ACC112 (cell line): Measurements from ENCODE around the gene HOXB2.

Source experiments
- H2AFZ ChIP-seq: fragments of 200-600 bp; sonication (generic); one replicate; pipeline ENCODE4 v1.6.0; 2017; ENCODE audit warnings: antibody characterized with exemption, low read length; ENCODE audit not compliant: unreplicated experiment
- H3K27ac ChIP-seq: fragments of 200-600 bp; sonication (generic); 2 replicates; pipeline ENCODE4 v1.5.1; 2014; ENCODE audit warnings: low read depth, mild to moderate bottlenecking, antibody characterized with exemption, low read length, moderate library complexity
- H3K27me3 ChIP-seq: fragments of 200-600 bp; sonication (generic); 2 replicates; pipeline ENCODE4 v1.6.1; 2014; ENCODE audit warnings: mild to moderate bottlenecking, antibody characterized with exemption, low read length, moderate library complexity, mixed read lengths; ENCODE audit not compliant: insufficient read depth
- H3K36me3 ChIP-seq: fragments of 200-600 bp; sonication (generic); 2 replicates; pipeline ENCODE4 v1.6.1; 2016; ENCODE audit warnings: mild to moderate bottlenecking, antibody characterized with exemption, low read length, moderate library complexity, mixed read lengths; ENCODE audit not compliant: insufficient read depth
- H3K4me1 ChIP-seq: fragments of 200-600 bp; sonication (generic); one replicate; pipeline ENCODE4 v1.6.1; 2016; ENCODE audit warnings: low read length, mixed read lengths; ENCODE audit not compliant: insufficient read depth, unreplicated experiment, control insufficient read depth
- H3K4me3 ChIP-seq: fragments of 200-600 bp; sonication (generic); 2 replicates; pipeline ENCODE4 v1.5.1; 2014; ENCODE audit warnings: mild to moderate bottlenecking, low read depth, low read length
- H3K79me2 ChIP-seq: fragments of 200-600 bp; sonication (generic); one replicate; pipeline ENCODE4 v1.6.0; 2016; ENCODE audit warnings: low read length; ENCODE audit not compliant: control insufficient read depth, unreplicated experiment, insufficient read depth

Gene HOXB2

DNA sequence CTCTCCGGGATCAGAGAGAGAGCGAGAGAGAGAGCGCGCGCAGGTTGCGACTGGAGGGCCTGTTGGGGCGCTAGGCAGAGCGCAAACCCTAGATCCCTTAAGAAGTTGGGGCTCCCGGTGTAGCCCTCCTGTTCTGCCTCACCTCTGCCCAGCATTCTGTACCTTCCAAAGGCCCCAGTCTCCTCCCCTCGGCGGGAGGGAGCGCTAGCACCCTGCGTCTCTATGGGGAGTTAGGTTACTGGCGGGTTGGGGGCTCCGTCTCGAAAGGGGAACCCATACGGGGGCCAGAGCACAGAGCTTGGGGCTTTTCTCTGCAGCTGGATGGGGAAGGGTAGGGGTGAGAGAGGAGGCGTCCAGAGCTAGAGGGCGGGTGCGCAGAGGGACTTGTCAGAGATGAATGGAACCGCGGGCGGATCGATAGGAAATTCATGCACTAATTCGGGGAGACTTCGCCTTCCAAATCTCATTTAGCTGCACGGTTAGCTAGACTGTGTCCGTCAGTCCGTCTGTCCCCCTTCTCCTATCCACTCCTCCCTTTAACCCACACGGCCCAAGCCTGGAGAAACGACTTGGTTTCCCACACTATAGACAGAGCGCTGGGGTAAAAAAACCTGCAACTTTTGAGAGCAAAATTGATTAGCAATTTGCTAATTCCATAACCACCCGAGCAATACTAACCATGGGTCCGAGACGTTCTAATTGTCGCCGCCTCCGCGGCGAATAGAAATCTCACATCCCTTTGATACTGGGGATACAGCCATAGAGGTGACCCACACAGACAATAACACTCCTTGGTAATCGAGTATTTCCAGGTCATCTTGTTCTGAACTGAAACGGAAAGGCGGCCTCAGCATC, 33.9 kb upstream of the HOXB2 start:
- no peak overlapping the region for H2AFZ ChIP-seq
- peaks cover 98% of the 10 kb centered on the region for H3K27me3 ChIP-seq
- no peak overlapping the region for H3K27ac ChIP-seq
- H3K4me3 ChIP-seq, result no peak overlapping the region
- no peaks in the 10 kb centered on the region for H3K36me3 ChIP-seq
- no peaks in the 10 kb centered on the region for H3K79me2 ChIP-seq
- no peaks in the 10 kb centered on the region for H3K4me1 ChIP-seq

DNA sequence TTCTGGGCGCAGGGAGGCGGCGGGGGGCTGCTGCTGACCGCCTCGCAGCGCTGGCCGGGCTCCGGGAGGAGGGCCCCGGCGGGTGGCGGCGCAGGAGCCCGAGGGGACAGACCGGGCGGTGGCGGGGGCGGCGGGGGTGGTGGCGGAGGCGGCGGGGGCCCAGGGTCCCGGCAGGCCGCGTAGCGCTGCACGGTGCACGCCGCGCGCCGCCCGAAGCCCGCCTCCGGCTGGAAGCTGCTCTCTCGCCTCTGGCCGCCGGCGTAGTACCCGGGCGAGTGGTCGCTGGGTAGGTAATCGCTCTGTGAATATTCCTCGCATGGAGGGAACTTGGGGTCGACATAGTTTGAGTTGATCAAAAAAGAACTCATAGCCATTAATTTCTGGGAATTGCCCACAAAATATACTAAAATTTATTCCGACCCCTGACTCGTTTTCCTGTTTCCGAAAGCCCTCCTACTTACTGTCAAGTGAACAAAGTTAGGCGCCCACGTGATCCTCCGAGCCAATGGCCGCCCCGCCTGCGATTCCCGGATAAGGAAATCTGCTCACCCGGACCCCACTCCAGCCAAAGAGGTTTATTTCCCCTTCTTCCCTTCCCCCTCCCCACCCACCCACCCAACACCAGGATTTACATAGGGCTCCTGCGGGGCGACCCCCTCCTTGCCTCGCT, 33.2 kb upstream of the HOXB2 start, which contains the start of gene HOXB4:
HOXB4 (minus strand) TSS at position 405 of the 670 bp plus-strand sequence; CDS start at position 374, 31 bp downstream.
- no peaks in the 10 kb centered on the region for H3K79me2 ChIP-seq
- no peak within 1 kb of the TSS for H3K27ac ChIP-seq
- H2AFZ ChIP-seq, result no peak within 1 kb of the TSS
- no peak within 1 kb of the TSS for H3K4me3 ChIP-seq
- no peaks in the 10 kb centered on the region for H3K36me3 ChIP-seq
- no peaks in the 10 kb centered on the region for H3K4me1 ChIP-seq
- H3K27me3 ChIP-seq, result peaks cover 98% of the 10 kb centered on the region

DNA sequence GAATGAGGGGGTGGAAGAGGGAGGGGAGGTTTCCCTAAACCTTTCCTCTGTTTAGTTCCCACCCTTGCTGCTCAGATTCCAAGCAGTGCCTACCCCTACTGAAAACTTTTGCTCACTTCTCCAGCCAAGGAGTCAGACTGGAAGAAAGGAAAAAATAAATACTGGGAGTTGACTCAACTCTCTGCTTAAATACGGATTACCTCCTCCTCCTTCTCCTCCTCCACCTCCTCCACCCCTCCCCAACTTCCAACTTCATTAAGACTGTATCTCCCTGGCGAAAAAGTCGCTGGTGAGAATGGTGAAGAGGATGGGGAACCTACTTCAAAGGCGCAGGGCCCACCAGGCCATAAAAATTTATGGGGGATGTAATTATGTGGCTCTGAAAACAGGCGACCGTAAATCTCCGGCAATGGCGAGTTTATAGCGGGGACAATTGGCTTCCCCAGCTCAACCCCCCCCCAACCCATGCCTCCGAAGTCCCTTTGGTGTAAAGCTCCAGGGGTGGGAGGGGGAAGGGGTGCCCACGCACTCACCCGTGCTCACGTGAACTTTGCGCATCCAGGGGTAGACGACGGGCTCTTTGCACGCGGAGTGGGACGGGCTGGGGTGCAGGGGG, 32.5 kb upstream of the HOXB2 start:
- no peaks in the 10 kb centered on the region for H3K36me3 ChIP-seq
- no peaks in the 10 kb centered on the region for H3K79me2 ChIP-seq
- H3K4me1 ChIP-seq, result no peaks in the 10 kb centered on the region
- H2AFZ ChIP-seq, result no peak overlapping the region
- H3K4me3 ChIP-seq, result no peak overlapping the region
- no peak overlapping the region for H3K27ac ChIP-seq
- peaks cover 98% of the 10 kb centered on the region for H3K27me3 ChIP-seq

DNA sequence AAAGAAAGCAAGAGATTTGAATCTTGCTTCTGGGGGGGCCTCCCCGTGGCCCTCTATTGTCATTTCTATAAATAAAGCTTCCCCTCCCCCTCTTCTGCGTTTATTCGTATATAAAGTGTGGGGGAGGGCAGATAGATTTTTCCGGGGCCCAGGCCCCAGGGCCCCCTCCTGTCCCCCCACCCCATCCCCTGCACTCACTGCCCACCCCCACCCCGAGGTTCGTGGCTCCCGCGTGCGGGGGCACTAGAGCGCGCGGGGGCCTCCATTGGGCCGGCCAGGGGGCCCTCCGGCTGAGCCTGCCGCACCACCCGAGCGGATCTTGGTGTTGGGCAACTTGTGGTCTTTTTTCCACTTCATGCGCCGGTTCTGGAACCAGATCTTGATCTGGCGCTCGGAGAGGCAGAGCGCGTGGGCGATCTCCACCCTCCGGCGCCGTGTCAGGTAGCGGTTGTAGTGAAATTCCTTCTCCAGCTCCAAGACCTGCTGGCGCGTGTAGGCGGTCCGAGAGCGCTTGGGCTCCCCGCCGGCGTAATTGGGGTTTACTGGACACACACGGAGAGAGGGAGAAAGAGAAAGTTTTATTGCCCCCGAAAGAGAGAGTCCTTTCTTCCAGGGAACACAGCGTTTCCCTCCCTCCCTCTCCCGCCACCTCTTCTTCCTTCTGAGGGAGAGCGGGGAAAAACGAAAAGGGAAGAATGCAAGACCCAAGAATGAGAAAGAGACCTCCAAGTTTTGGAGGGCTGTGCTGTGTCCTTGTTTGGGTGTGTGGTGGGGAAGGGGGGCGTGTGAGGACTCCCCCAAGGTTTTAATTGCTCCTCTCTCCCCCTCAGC, 31.8 kb upstream of the HOXB2 start:
- H2AFZ ChIP-seq, result no peak overlapping the region
- no peak overlapping the region for H3K4me3 ChIP-seq
- no peaks in the 10 kb centered on the region for H3K4me1 ChIP-seq
- no peaks in the 10 kb centered on the region for H3K36me3 ChIP-seq
- no peaks in the 10 kb centered on the region for H3K79me2 ChIP-seq
- no peak overlapping the region for H3K27ac ChIP-seq
- H3K27me3 ChIP-seq, result peaks cover 98% of the 10 kb centered on the region

DNA sequence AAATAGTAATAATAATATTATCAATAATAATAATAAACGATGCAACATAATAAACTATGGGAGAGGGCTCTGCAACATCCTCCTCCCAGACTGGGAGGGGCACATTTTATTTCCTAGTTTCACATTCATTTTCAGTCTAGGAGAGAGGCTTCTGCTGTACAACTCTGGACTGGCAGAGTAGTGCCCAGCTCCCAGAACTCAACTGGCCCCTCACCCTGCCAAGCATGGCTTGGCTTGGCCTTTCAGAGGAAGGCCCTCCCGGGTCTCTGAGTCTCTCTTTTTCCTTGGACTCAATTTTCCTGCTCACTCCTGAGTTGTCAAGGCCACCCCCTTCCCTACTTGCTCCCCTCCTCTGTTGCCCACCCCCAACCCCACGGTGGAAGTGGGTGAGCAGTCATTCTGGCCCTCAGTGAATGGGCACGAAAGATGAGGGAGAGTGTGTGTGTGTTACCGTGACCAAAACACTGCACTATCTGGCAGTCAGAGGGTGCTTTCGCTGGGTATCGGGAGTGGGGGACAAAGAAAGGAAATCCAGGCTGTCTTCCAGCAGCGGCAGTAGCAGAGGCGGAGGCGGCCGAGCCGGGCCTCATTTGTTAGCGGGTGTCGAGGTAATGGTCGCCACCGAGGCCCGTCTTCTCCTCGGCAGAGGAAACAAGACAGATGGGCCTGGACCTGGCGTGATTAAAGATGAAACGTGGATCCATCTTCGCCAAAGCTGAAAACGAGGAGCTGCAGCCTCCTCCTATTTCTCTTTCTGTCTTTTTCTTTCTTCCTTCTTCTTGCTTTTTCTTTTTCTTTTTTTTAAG, 31.0 kb upstream of the HOXB2 start:
- Histone ChIP-seq H2AFZ (no peak overlapping the region), H3K27me3 (peaks cover 98% of the 10 kb centered on the region), H3K79me2 (no peaks in the 10 kb centered on the region), H3K27ac (no peak overlapping the region), H3K36me3 (no peaks in the 10 kb centered on the region), H3K4me3 (no peak overlapping the region), H3K4me1 (no peaks in the 10 kb centered on the region)

DNA sequence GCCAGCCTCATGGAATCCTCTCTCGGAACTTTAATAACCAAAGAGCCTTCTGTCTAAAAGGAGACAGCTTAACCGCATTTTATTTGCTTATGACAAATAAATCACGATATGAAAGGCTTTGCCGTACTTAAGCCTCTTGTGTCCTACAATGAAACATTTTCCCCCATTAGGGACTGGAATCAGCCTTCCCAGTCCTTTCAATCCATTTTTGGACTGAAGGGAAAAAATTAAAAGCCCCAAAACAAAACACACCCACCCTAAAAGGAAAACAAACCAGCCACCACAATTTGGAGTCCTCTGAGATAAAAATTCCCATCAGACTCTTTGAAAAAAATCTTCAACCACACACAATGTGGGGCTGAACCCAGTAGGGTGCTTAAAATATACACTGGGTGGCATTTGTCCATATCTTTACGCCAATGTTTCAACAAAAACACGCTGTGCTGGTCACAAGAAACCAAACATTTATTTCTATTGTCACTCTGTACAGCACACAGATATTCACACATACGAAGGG, 30.2 kb upstream of the HOXB2 start:
- H3K27ac ChIP-seq, result no peak overlapping the region
- no peaks in the 10 kb centered on the region for H3K79me2 ChIP-seq
- no peaks in the 10 kb centered on the region for H3K4me1 ChIP-seq
- H2AFZ ChIP-seq, result no peak overlapping the region
- no peak overlapping the region for H3K4me3 ChIP-seq
- H3K36me3 ChIP-seq, result no peaks in the 10 kb centered on the region
- H3K27me3 ChIP-seq, result peaks cover 98% of the 10 kb centered on the region

DNA sequence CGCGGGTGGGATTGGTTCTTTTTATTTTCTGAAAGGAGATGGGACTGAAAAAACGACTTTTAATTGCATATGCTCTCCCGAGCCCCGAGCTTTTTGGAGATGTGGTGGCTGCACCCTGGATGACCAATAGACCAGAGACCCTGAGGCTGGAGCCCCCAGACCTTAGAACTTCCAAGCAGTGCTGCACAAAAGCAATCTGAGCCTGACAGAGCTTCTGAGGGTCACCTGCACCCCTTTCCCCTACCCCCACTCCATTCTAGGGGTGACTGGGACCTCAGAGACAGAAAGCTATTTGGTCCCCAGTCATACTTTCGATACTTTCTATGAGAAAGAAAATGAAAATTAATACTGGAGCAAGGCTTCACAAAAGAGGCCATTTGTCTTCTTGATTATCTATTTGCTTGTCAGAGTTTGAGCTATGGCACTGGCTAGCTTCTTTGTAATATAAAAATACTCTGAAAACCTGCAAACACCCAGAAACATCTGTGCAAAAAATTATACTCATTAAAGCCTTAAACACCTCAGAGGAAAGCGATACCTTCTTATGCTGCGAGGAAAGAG, 29.7 kb upstream of the HOXB2 start:
- Histone ChIP-seq H3K27me3 (peaks cover 98% of the 10 kb centered on the region), H3K4me1 (no peaks in the 10 kb centered on the region), H3K36me3 (no peaks in the 10 kb centered on the region), H2AFZ (no peak overlapping the region), H3K79me2 (no peaks in the 10 kb centered on the region), H3K4me3 (no peak overlapping the region), H3K27ac (no peak overlapping the region)

DNA sequence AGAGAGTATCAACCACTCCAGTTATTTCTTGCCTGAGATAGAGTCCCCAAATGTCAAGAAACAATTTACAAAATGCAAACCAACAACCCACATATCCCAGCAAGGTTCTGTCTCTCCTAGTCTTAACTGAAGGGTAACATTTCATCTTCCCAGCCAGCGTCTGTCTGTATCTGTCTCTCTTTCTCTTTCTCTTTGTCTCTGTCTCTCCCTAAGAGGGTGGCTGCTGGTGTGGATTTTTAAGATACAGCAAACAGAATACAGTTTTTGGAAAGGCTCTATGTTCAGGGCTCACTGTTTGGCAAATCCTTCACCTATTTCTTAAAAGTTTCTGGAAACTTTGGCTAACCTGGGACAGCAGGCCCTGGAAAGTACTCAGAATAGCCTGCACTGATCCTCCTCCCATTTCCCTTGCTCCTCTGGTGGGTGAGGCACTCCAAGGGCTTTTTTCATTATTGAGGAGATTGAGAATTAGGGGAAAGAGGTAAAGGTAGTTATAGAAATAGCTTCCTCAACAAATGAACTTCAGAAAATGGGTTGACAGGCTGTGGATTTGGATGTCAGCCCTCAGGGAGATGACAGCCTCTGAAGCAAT, 27.0 kb upstream of the HOXB2 start:
- Histone ChIP-seq H3K4me1 (no peaks in the 10 kb centered on the region), H3K79me2 (no peaks in the 10 kb centered on the region), H3K36me3 (no peaks in the 10 kb centered on the region), H3K4me3 (no peak overlapping the region), H2AFZ (no peak overlapping the region), H3K27me3 (peaks cover 100% of the 10 kb centered on the region), H3K27ac (no peak overlapping the region)

DNA sequence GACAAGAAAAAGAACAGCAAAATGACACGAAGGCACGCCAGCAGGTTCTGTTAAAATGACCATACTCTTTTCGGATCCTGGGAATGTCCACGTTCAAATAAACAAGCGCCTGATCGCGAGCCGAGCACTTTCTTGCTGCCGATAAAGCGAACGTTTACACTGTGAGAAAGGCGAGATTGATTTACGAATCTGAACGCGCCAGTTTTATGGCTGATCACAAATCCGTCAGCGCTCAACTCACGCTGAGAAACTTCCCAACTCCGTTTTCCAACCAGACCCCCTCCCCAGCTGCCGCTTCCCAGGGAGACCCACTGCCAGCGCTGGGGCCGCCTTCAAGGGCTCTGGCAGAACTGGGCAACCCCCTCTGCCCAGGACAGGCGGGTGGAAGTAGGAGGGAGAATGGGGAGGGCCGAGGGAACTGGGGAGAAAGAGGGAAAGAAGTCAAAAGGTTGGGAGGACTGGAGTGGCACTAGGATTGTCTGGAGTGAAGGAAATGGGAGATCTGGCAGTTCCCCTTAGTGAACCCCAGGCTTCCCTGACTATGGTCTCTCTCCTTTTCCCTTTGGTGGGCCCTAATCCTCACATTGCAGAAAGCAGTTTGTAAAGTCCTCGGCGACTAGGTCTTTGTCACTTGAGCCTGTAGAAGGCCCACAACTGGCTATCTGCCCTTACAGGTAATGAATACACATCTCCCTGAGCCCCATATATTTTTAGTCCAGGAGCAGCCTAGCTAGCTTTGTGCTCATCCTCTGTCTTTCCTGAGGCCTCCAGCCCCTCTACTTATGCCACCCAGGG, 26.3 kb upstream of the HOXB2 start:
- no peak overlapping the region for H2AFZ ChIP-seq
- no peaks in the 10 kb centered on the region for H3K79me2 ChIP-seq
- peaks cover 100% of the 10 kb centered on the region for H3K27me3 ChIP-seq
- H3K4me1 ChIP-seq, result no peaks in the 10 kb centered on the region
- no peak overlapping the region; the same call in 1 of the 2 replicates for H3K4me3 ChIP-seq
- H3K36me3 ChIP-seq, result no peaks in the 10 kb centered on the region
- no peak overlapping the region for H3K27ac ChIP-seq
